MCF 10A (cell line): ENCODE results near the gene APOL4. TPM values are rescaled to one million over a fixed set of nuclear protein-coding genes. Genes with fewer than 3 reads are reported as not detected.
"Not testable (repeated sequence)": the region's sequence is repeated elsewhere in the genome, so short reads cannot be mapped to it uniquely, and the experiment has no call there.

Experiments
- BruUV-seq: library from RNA; stranded (reverse); fragments of 400-500 nt; replicated peaks from 2 replicates; lab custom pipeline; 2021; lab: Mats Ljungman, UMichigan
- CTCF ChIA-PET: fragments of 300-600 bp; sonication (Branson Sonifier 250); formaldehyde crosslinking; extraction: SDS; loops from one replicate; lab custom pipeline; 2021; ENCODE audit warnings: antibody characterized with exemption, inconsistent platforms; lab: Yijun Ruan, JAX
- POLR2A ChIA-PET: fragments of 300-600, 350-650 bp; sonication (Branson Sonifier 250); formaldehyde crosslinking; extraction: SDS; loops from one replicate; lab custom pipeline; 2020; ENCODE audit warnings: antibody characterized with exemption, inconsistent platforms; lab: Yijun Ruan, JAX
- DNase-seq: peaks from one replicate; pipeline ENCODE4 v3.0.0-alpha.2; 2018; ENCODE audit not compliant: unreplicated experiment
- H3K27ac Mint-ChIP-seq: one replicate; pipeline ENCODE4 v1.8.0; 2022; ENCODE audit warnings: mild to moderate bottlenecking, low read depth, mixed read lengths; ENCODE audit not compliant: unreplicated experiment
- H3K27me3 Mint-ChIP-seq: one replicate; pipeline ENCODE4 v1.8.0; 2022; ENCODE audit warnings: mixed read lengths; ENCODE audit not compliant: insufficient read depth, unreplicated experiment
- H3K36me3 Mint-ChIP-seq: one replicate; pipeline ENCODE4 v1.8.0; 2022; ENCODE audit warnings: mild to moderate bottlenecking, moderate library complexity, mixed read lengths; ENCODE audit not compliant: insufficient read depth, unreplicated experiment
- H3K4me1 Mint-ChIP-seq: one replicate; pipeline ENCODE4 v1.8.0; 2022; ENCODE audit warnings: mixed read lengths; ENCODE audit not compliant: insufficient read depth, unreplicated experiment
- H3K4me3 Mint-ChIP-seq: one replicate; pipeline ENCODE4 v1.8.0; 2022; ENCODE audit warnings: mild to moderate bottlenecking, moderate library complexity, mixed read lengths; ENCODE audit not compliant: unreplicated experiment
- H3K9me3 Mint-ChIP-seq: one replicate; pipeline ENCODE4 v1.8.0; 2022; ENCODE audit warnings: mixed read lengths; ENCODE audit not compliant: unreplicated experiment
- CTCF ChIP-seq: fragments of 200-600 bp; IDR thresholded peaks from one replicate; pipeline ENCODE4 v1.8.0; 2022; ENCODE audit warnings: antibody characterized with exemption, mild to moderate bottlenecking; ENCODE audit not compliant: unreplicated experiment
- intact Hi-C: fragments of 100-400 bp; cut with micrococcal nuclease; formaldehyde crosslinking; loops from 2 replicates; pipeline ENCODE4 v1.14.1; 2022
- total RNA-seq: library from RNA; stranded (reverse); gene quantifications from 2 replicates; pipeline ENCODE4 v1.2.3, GENCODE V29; 2022

The APOL4 gene
- total RNA-seq, 1 experiment from 2014 or later: not detected

GRCh38 chr22:36193171-36193570, 8.4 kb downstream of the APOL4 start:
- no peak for DNase-seq
- TF ChIP-seq CTCF: no peak
- BruUV-seq: no TSS peak
- no peak overlapping the region for H3K27ac Mint-ChIP-seq
- peaks cover 5% of the 10 kb centered on the region for H3K36me3 Mint-ChIP-seq
- no peak overlapping the region for H3K4me3 Mint-ChIP-seq
- no peaks in the 10 kb centered on the region for H3K9me3 Mint-ChIP-seq
- CTCF ChIA-PET: interaction anchor here (0.7 kb wide), 1 partner anchor 15 kb away, joined by 3 read pairs; no protein-coding TSS in a partner anchor
- H3K4me1 Mint-ChIP-seq: no peaks in the 10 kb centered on the region
- peaks cover 45% of the 10 kb centered on the region for H3K27me3 Mint-ChIP-seq
- intact Hi-C loops: no loop called here
- POLR2A ChIA-PET: no interaction called here

GRCh38 chr22:36192542-36192941, 9.1 kb downstream of the APOL4 start:
- H3K27ac Mint-ChIP-seq: no peak overlapping the region
- BruUV-seq: no TSS peak
- peaks cover 39% of the 10 kb centered on the region for H3K27me3 Mint-ChIP-seq
- H3K4me1 Mint-ChIP-seq: no peaks in the 10 kb centered on the region
- no peak for DNase-seq
- intact Hi-C loops: no loop called here
- H3K9me3 Mint-ChIP-seq: no peaks in the 10 kb centered on the region
- no peak for TF ChIP-seq CTCF
- ChIA-PET POLR2A (no interaction called here), CTCF (interaction anchor here (0.7 kb wide), 1 partner anchor 16 kb away, joined by 3 read pairs; no protein-coding TSS in a partner anchor)
- no peak overlapping the region for H3K4me3 Mint-ChIP-seq
- peaks cover 5% of the 10 kb centered on the region for H3K36me3 Mint-ChIP-seq

GRCh38 chr22:36191106-36191836, 10.3 kb downstream of the APOL4 start:
- no peak overlapping the region for H3K4me3 Mint-ChIP-seq
- CTCF ChIA-PET: interaction anchor here (0.6 kb wide), 1 partner anchor 43 kb away, joined by 4 read pairs; no protein-coding TSS in a partner anchor
- H3K4me1 Mint-ChIP-seq: no peaks in the 10 kb centered on the region
- H3K9me3 Mint-ChIP-seq: no peaks in the 10 kb centered on the region
- TF ChIP-seq CTCF: no peak
- intact Hi-C loops: no loop called here
- BruUV-seq: no TSS peak
- no peak for DNase-seq
- POLR2A ChIA-PET: no interaction called here
- H3K27ac Mint-ChIP-seq: no peak overlapping the region
- H3K36me3 Mint-ChIP-seq: peaks cover 5% of the 10 kb centered on the region
- H3K27me3 Mint-ChIP-seq: peaks cover 39% of the 10 kb centered on the region

GRCh38 chr22:36187862-36188261, 13.7 kb downstream of the APOL4 start:
- peaks cover 43% of the 10 kb centered on the region for H3K27me3 Mint-ChIP-seq
- H3K36me3 Mint-ChIP-seq, intact Hi-C loops, DNase-seq, H3K4me1 Mint-ChIP-seq, BruUV-seq, H3K4me3 Mint-ChIP-seq, H3K27ac Mint-ChIP-seq, H3K9me3 Mint-ChIP-seq, CTCF ChIA-PET, POLR2A ChIA-PET: not testable (repeated sequence)
